HepG2 (cell line): ENCODE data around the gene VWA1. TPM values are rescaled to one million over a fixed set of nuclear protein-coding genes. Genes with fewer than 3 reads are reported as not detected.
A peak's percentile ranks its signal among the peaks of the same experiment; 100 is the strongest.

Experiments used
- ATAC-seq: fragments of 200-7000 bp; cut with Tn5 transposase; 3 replicates; pipeline ENCODE4 v1.9.1; 2020; ENCODE audit warnings: mild to moderate bottlenecking, moderate library complexity
- BruUV-seq: library from RNA; stranded (reverse); fragments of 400-500 nt; replicated peaks from 2 replicates; lab custom pipeline; 2021; lab: Mats Ljungman, UMichigan
- CTCF ChIA-PET: fragments of 300-600 bp; formaldehyde crosslinking; extraction: SDS; loops from one replicate; lab custom pipeline; 2021; ENCODE audit warnings: low total read pairs, inconsistent platforms, low intra/inter-chr PET ratio; lab: Yijun Ruan, JAX
- POLR2A ChIA-PET: fragments of 350-600 bp; sonication (Branson Sonifier 250); formaldehyde crosslinking; loops from one replicate; lab custom pipeline; 2020; ENCODE audit warnings: antibody characterized with exemption, inconsistent platforms; lab: Yijun Ruan, JAX
- DNase-seq: peaks from one replicate; pipeline ENCODE4 v3.0.0-alpha.2; 2015; ENCODE audit warnings: low spot score
- FAIRE-seq: peaks from 3 replicates; lab custom pipeline; 2011; peaks lifted over from hg19 to GRCh38; lab: Jason Lieb, UNC
- H2AFZ ChIP-seq: one replicate; pipeline ENCODE4 v1.6.1; 2011; ENCODE audit warnings: low read length, inconsistent platforms
- H3K27ac ChIP-seq: fragments of 300-600 bp; 3 replicates; pipeline ENCODE4 v1.8.0; 2011; ENCODE audit warnings: mixed run types, mild to moderate bottlenecking, mixed read lengths, low read length, inconsistent platforms; ENCODE audit not compliant: insufficient read depth; ENCODE audit errors: extremely low read length
- H3K27me3 ChIP-seq, 2 experiments: fragments of 200-600 bp in 1 of 2; 2 replicates in 1 of 2; 3 replicates in 1 of 2; pipeline versions ENCODE4 v1.6.0 to v1.8.0; 2011; ENCODE audit warnings: low read length in 2 of 2, mild to moderate bottlenecking in 2 of 2, moderate library complexity in 2 of 2, inconsistent platforms in 1 of 2; ENCODE audit not compliant: insufficient read depth in 2 of 2, control insufficient read depth in 1 of 2
- H3K36me3 ChIP-seq, 2 experiments: fragments of 200-600 bp in 1 of 2; replicated peaks in 1 of 2; 2 replicates in 1 of 2; 3 replicates in 1 of 2; pipeline versions ENCODE4 v1.5.1 to v1.8.0; 2011; ENCODE audit warnings: low read length in 2 of 2, inconsistent platforms in 1 of 2; ENCODE audit not compliant: insufficient read depth in 2 of 2, control insufficient read depth in 1 of 2
- H3K4me1 ChIP-seq: 2 replicates; pipeline ENCODE4 v1.5.1; 2012; ENCODE audit warnings: low read length, inconsistent platforms; ENCODE audit not compliant: insufficient read depth
- H3K4me2 ChIP-seq: 2 replicates; pipeline ENCODE4 v1.6.0; 2011; ENCODE audit warnings: low read depth, low read length, inconsistent platforms
- H3K4me3 ChIP-seq, 3 experiments: fragments of 200-600 bp in 1 of 3; sonication (generic), shearing (Covaris generic) in 1 of 3; replicated peaks in 1 of 3; 2 replicates each; pipeline ENCODE4 v1.5.1; 2011 to 2016; ENCODE audit warnings: low read length in 3 of 3, inconsistent platforms in 2 of 3, low read depth in 2 of 3, mild to moderate bottlenecking in 2 of 3, control low read depth in 1 of 3, mixed read lengths in 1 of 3; ENCODE audit not compliant: insufficient read depth in 1 of 3
- H3K79me2 ChIP-seq: one replicate; pipeline ENCODE4 v1.6.1; 2011; ENCODE audit warnings: low read length, inconsistent platforms; ENCODE audit not compliant: insufficient read depth
- H3K9ac ChIP-seq: 2 replicates; pipeline ENCODE4 v1.6.0; 2011; ENCODE audit warnings: mild to moderate bottlenecking, low read depth, low read length, inconsistent platforms; ENCODE audit not compliant: insufficient read depth
- H3K9me3 ChIP-seq: 2 replicates; pipeline ENCODE4 v1.5.1; 2012; ENCODE audit warnings: mild to moderate bottlenecking, low read length
- H4K20me1 ChIP-seq: 2 replicates; pipeline ENCODE4 v1.6.0; 2011; ENCODE audit warnings: inconsistent platforms, mild to moderate bottlenecking, low read length, moderate library complexity; ENCODE audit not compliant: insufficient read depth
- AGO2 ChIP-seq: fragments of 200-400 bp; formaldehyde crosslinking; optimal IDR thresholded peaks from 2 replicates; pipeline ENCODE3; 2017; ENCODE audit warnings: mild to moderate bottlenecking, low read depth, low read length, moderate library complexity
- ARID2 ChIP-seq: sonication (generic); formaldehyde crosslinking; IDR thresholded peaks from 2 replicates; pipeline ENCODE4 v1.8.1; 2022; ENCODE audit warnings: mild to moderate bottlenecking, missing genetic modification reagents, borderline replicate concordance
- FOXO4 ChIP-seq: sonication (generic); formaldehyde crosslinking; conservative IDR thresholded peaks from 2 replicates; pipeline ENCODE4 v1.8.1; 2023; ENCODE audit warnings: missing genetic modification reagents
- PAWR ChIP-seq: sonication (generic); formaldehyde crosslinking; IDR thresholded peaks from 2 replicates; pipeline ENCODE4 v1.4.0; 2020; ENCODE audit warnings: missing genetic modification reagents, mild to moderate bottlenecking, borderline replicate concordance
- SCMH1 ChIP-seq: sonication (generic); formaldehyde crosslinking; IDR thresholded peaks from 2 replicates; pipeline ENCODE4 v1.9.0; 2021; ENCODE audit warnings: missing genetic modification reagents, mild to moderate bottlenecking, borderline replicate concordance
- ZFP41 ChIP-seq: sonication (generic); formaldehyde crosslinking; IDR thresholded peaks from 2 replicates; pipeline ENCODE4 v1.4.0; 2020; ENCODE audit warnings: mild to moderate bottlenecking, missing genetic modification reagents, borderline replicate concordance
- ZNF567 ChIP-seq: sonication (generic); formaldehyde crosslinking; IDR thresholded peaks from 2 replicates; pipeline ENCODE4 v1.8.1; 2023; ENCODE audit warnings: mild to moderate bottlenecking, missing genetic modification reagents, borderline replicate concordance
- ZNF766 ChIP-seq: sonication (generic); formaldehyde crosslinking; IDR thresholded peaks from 2 replicates; pipeline ENCODE4 v1.5.0; 2020; ENCODE audit warnings: missing genetic modification reagents, borderline replicate concordance
- WGBS: methylation state at CpG from one replicate; pipeline ENCODE4 v1.1.6; 2017; ENCODE audit warnings: low lambda C conversion rate; 5-methylcytosine and 5-hydroxymethylcytosine counted together
- in situ Hi-C: cut with HindIII; loops from 2 replicates; pipeline ENCODE4 v1.10.0; 2017; ENCODE audit warnings: low pct_unique_long_range_greater_than_20kb; ENCODE audit not compliant: extremely low pct_ligation_motif_present
- intact Hi-C: fragments of 100-400 bp; cut with micrococcal nuclease; formaldehyde crosslinking; loops from one replicate; pipeline ENCODE4 v1.10.0; 2022; ENCODE audit not compliant: unreplicated experiment
- polyA plus RNA-seq, 8 experiments: library from polyadenylated mRNA; depleted of rRNA in 3 of 8; stranded (reverse) in 7 of 8; unstranded in 1 of 8; fragments of >200 nt; fragmentation: Illumina TruSeq in 4 of 8; extraction: Trizol in 4 of 8; gene quantifications; 2 replicates each; pipeline versions ENCODE4 v1.2.1 to v1.2.3, GENCODE V29; 2011 to 2016; ENCODE audit warnings: low read depth in 4 of 8, missing spikeins in 1 of 8, mixed read lengths in 1 of 8; ENCODE audit not compliant: insufficient read depth in 1 of 8
- total RNA-seq, 5 experiments: library from RNA; depleted of rRNA; stranded (reverse); fragments of >200 nt; fragmentation: Illumina TruSeq; extraction: Trizol; gene quantifications; 2 replicates each; pipeline ENCODE4 v1.2.3, GENCODE V29; 2016; ENCODE audit warnings: low read depth in 1 of 5
- TF ChIP-seq, protein P1 (sequence below): sonication (generic); formaldehyde crosslinking; IDR thresholded peaks from 2 replicates; pipeline ENCODE4 v1.5.0; 2020; ENCODE audit warnings: missing genetic modification reagents
- TF ChIP-seq, protein P2 (sequence below): IDR thresholded peaks from 2 replicates; pipeline ENCODE4 v1.6.1; 2016; ENCODE audit warnings: mild to moderate bottlenecking

The VWA1 gene
- total and polyA plus RNA-seq, 2 of the 13 experiments (the other 11 are each of a cell fraction or from before 2014, with no cell fraction given) = 40.9 to 57.5 TPM

GRCh38 chr1:1487701-1488100 lies 52.2 kb downstream of the VWA1 start (continued):
- TF ChIP-seq SCMH1 (CRISPR knock-in tag) (no peak), ZNF766 (CRISPR knock-in tag) (no peak), FOXO4 (CRISPR knock-in tag) (no peak), PAWR (CRISPR knock-in tag) (no peak), ARID2 (CRISPR knock-in tag) (no peak), ZNF567 (CRISPR knock-in tag) (no peak)
- TF ChIP-seq, protein P1, sequence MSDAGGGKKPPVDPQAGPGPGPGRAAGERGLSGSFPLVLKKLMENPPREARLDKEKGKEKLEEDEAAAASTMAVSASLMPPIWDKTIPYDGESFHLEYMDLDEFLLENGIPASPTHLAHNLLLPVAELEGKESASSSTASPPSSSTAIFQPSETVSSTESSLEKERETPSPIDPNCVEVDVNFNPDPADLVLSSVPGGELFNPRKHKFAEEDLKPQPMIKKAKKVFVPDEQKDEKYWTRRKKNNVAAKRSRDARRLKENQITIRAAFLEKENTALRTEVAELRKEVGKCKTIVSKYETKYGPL (CRISPR knock-in tag) = no peak
- TF ChIP-seq, protein P2, sequence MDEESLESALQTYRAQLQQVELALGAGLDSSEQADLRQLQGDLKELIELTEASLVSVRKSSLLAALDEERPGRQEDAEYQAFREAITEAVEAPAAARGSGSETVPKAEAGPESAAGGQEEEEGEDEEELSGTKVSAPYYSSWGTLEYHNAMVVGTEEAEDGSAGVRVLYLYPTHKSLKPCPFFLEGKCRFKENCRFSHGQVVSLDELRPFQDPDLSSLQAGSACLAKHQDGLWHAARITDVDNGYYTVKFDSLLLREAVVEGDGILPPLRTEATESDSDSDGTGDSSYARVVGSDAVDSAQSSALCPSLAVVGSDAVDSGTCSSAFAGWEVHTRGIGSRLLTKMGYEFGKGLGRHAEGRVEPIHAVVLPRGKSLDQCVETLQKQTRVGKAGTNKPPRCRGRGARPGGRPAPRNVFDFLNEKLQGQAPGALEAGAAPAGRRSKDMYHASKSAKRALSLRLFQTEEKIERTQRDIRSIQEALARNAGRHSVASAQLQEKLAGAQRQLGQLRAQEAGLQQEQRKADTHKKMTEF (CRISPR knock-in tag) = no peak

DNA sequence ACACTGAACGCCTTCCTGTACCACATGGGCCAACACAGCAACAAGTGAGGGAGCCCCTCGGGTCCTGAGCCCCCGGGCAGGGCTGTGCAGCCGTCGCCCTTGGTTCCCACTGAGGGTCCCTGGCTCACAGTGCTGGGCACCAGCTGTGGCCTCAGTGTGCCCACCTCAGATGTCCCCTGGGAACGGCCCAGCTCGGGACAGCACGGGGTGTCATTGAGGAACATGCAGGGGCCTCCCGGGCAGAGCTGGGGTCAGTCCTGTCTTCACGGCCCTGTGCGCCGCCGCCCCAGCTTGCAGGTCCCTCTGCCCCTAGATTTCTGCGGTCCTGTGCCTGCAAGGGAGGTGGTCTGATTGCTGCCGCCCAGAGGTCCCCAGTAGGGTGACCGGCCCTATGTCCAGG lies 53.7 kb downstream of the VWA1 start:
- Histone ChIP-seq H3K27ac (no peak overlapping the region), H3K4me2 (no peak overlapping the region), H3K9me3 (no peaks in the 10 kb centered on the region), H2AFZ (no peak overlapping the region), H3K4me3 (no peak overlapping the region)
- intact Hi-C loops (no loop called here), in situ Hi-C loops (no loop called here)
- no peak for ATAC-seq
- no peak for TF ChIP-seq ZFP41 (CRISPR knock-in tag)
- peak; percentile 21 for TF ChIP-seq AGO2
- TF ChIP-seq, all 625 proteins: peak for 1
- H3K27me3 ChIP-seq = no peaks in the 10 kb centered on the region; a peak in 1 of 5 replicates
- no peak for FAIRE-seq
- POLR2A ChIA-PET = no interaction called here
- DNase-seq = no peak
- CTCF ChIA-PET = no interaction called here
- H3K9ac ChIP-seq = no peak overlapping the region
- H3K79me2 ChIP-seq = no peaks in the 10 kb centered on the region
- no peaks in the 10 kb centered on the region for H3K4me1 ChIP-seq
- BruUV-seq = no TSS peak
- peaks cover 22 to 46% of the 10 kb centered on the region in 2 experiments; a peak in 4 of 5 replicates for H3K36me3 ChIP-seq
- H4K20me1 ChIP-seq = no peaks in the 10 kb centered on the region
- WGBS = 100% methylated on average over 2 of the region's 16 CpGs
